ENCODE measurements around the gene POLE3.
"Not testable (repeated sequence)": the region's sequence is repeated elsewhere in the genome, so short reads cannot be mapped to it uniquely, and the experiment has no call there.

The POLE3 gene, protein sequence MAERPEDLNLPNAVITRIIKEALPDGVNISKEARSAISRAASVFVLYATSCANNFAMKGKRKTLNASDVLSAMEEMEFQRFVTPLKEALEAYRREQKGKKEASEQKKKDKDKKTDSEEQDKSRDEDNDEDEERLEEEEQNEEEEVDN

GRCh38 chr9:113410207-113410864 is at the start of gene POLE3, which contains the start of gene C9orf43:
Gene POLE3, minus strand, starts transcription at chr9:113410675. Its CDS starts 382 bp downstream, at chr9:113410293.
Gene C9orf43, plus strand, starts transcription at chr9:113410747. Its CDS starts 2,747 bp downstream, at chr9:113413494.
- DNase-seq: peak; percentile 97 to 99 (median 98)

DNA sequence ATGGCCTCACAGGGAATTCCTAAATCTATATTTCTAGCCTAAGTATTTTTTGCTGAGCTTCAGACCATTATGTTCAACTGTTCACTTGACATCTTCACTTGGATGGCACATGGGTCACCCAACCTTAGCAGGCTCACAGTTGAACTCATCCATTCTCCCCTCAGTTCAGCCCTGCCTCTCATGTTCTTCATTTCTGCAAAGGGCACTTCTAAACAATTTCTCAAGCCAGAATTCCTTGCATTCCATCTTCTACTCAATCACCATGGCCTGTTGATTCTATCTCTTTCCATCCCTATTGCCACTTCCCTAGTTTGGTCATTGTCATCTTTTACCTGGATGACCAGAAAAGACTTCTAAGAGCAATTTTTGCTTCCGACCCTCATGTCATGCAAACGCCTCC is 45.8 kb upstream of the POLE3 start:
- DNase-seq: no peak

DNA sequence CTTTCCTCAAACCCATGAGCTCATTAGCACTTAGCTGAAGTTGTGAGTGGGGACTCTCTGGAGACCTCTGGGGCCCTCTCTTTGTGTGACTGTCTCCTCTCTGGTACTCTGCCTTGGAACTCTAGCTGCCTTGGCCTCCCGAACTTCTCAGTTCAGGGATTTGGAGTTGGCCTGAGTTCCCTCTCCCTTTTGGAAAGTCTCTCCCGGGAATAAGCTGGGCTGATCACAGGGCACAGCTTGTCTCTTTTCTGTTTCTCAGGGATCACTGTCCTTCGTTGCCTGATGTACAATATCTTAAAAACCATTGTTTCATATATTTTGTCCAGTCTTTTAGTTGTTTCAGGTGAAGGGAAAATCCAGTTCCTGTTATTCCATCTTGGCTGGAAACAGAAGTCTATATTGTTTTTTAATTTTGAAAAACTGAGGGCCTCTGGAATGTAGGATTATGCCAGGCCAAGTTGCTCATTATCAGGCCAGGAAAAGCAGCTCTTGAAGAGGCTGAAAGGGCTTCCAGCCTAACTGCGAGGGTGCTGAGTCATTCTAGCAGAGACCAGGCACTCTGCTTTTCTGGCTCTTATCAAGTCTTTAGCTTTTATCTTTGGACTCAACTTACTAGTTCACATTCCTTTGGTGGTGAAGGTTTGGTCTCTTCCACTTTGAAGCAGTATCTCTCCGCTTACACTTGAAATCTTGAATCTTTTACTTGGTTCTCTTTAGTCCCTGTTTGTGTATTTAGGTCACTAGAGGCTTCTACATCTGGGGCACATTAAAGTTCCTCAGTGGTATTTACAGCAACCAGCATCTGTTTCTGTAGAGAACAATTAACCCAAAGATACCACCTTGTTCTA is 44.7 kb upstream of the POLE3 start:
- peak; percentile 43 to 46 (median 44) for DNase-seq

- DNase-seq: no peak
Observed at GRCh38 chr9:113452113-113452605, 41.7 kb upstream of the POLE3 start.

- peak in 2 of 3 donors; percentile 22 to 29 for DNase-seq
Observed at GRCh38 chr9:113449376-113449775, 38.9 kb upstream of the POLE3 start.

DNA sequence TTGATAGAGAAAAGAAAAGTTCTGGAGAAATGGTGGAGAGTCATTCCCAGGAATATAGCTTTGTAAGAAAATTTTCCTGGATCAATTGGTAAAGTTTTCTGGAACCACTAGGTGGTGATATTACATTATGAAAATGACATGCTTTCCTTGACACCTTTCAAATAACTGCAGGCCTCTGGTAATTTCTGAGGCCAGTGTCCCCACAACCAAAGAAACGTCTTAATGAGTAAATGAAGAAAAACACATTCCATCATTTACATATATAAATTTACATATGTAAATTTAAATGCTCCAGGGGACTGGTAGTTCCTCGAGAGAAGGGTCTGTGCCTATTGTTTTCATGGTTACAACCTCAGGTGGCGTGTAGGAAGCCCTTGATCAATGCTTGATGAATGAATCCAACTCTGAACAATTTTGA is 35.9 kb upstream of the POLE3 start:
- DNase-seq: peak; percentile 50 to 76 (median 68)

DNA sequence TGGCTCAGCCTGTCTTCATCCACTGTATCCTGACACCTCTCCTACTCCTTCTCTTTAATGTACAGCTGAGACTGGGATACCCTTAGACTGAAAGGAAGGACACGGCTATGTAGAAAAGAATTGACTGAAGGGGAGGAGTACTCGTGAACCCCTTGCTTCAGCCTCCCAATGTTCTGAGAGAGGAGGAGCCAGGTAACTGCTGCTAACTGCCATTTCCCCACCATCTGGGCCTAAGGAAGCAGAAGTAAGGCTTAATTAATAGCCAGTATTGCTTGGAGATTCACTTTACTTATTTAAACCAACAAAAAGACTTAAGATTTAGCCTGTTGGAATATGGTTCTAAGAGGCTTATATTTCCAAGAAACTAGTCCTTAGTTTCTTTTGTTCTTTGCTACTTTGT is 34.3 kb upstream of the POLE3 start:
- no peak for DNase-seq

GRCh38 chr9:113437716-113438115 is 27.2 kb upstream of the POLE3 start:
- not testable (repeated sequence) for DNase-seq

DNA sequence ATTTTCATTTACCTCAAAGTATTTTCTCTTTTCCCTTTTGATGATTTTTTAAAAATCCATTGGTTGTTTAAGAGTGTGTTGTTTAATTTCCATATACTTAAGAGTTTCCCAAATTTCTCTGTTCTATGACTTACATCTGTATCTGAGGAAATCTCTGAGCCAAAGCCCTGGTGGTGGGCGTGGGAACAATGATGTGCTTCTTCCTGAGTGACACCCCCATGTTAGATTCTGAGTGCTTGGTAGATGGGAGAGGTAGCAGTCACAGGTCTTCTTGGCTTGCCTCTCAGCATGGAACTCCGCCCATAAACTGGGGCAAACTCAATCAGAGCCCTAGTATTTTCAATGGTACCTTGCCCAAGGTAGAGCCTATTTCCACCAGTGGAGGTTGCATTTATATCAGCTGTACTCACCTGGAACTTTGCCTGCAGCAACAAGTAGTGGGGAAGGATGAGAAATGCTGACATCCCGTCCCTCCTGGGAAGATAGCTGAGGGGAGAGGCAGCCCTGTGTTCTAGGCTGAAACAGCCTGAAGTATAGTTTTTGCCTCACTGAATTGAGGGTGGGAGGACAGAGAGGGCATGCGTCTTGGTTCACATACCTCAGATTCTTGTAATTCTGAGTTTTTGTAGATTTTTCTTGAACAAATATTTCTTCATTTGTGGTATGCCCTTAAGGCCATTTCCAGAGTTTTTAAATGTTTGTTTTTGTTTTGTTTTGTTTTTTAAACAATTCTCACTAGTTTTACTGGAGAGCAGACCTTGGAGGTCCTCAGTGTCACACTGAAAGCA is 26.4 kb upstream of the POLE3 start:
- peak; percentile 74 to 85 (median 85) for DNase-seq

GRCh38 chr9:113431191-113431590 is 20.7 kb upstream of the POLE3 start:
- no peak for DNase-seq

DNA sequence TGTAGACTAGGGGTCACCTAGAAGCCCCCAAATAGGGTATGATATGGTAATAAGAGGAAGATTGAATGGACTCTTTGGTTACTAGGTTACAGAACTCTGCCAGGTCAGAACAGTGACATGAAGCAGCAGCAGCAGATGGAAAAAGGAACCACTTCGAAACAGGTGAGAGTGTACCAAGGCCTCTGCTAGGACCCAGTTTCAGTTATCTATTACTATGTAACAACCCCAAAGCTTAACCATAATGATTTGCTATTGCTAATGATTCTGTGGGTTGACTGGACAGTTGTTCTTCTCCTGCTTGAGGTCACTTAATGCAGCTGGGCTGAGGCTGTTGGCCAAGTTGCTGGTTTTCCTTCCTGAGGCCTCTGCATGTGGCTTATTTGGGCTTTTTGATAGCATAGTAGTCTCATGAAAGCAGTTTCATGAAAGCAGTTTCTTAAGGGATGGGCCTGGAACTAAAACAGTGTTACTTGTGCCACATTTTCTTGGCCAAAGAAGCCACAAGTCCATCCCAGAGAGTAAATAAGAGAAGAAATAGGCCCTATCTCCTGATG is 17.7 kb upstream of the POLE3 start:
- no peak for DNase-seq

DNA sequence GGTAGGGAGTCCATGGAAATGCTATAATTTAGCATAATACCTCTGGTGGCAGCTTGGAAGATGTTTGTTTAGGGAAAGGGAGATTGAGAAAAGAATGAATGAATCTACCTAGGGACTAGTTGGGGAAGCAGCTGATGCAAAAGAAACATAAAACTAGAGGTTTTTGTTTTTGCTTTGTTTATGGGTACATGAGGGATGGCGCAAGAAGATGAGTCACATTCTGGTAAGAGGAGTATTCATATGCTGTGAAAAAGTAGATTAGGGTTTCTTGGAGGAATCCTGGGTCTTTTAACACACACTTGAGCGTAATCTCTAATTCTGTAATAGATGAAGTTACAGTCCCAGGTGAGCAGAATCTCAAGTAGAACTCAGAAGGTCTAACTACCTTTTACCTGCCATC is 17.2 kb upstream of the POLE3 start:
- DNase-seq: peak; percentile 54 to 71 (median 70)

- DNase-seq: no peak
Observed at GRCh38 chr9:113426701-113427100, 16.2 kb upstream of the POLE3 start.

DNA sequence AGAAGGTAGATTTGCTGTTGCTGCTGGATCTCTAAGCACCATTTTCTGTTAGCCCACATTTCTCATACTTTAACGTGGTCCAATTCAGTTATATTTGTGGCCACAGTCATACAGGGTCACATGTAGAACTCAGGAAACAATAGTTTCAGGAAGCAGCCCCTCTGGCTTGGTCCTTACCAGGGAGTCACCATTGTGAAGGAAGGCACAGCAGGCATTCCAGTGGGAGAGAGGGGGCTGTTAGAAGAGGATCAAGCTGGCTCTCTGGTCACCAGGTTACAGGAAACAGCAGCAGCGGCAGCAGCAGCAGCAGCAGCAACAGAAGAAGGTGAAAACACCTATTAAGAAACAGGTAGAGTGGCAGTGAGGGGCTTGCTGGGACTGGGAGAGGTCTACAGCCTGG is 14.6 kb upstream of the POLE3 start:
- no peak for DNase-seq

- DNase-seq: no peak
Observed at GRCh38 chr9:113421726-113422125, 11.3 kb upstream of the POLE3 start.

GRCh38 chr9:113417370-113417769 is 6.9 kb upstream of the POLE3 start:
- peak; percentile 28 to 47 (median 34) for DNase-seq

GRCh38 chr9:113416149-113416721 is 5.8 kb upstream of the POLE3 start:
- peak; percentile 59 to 69 (median 69) for DNase-seq

GRCh38 chr9:113409883-113410206 is 630 bp downstream of the POLE3 start:
- DNase-seq: no peak

GRCh38 chr9:113409481-113409880 is 994 bp downstream of the POLE3 start:
- no peak for DNase-seq

DNA sequence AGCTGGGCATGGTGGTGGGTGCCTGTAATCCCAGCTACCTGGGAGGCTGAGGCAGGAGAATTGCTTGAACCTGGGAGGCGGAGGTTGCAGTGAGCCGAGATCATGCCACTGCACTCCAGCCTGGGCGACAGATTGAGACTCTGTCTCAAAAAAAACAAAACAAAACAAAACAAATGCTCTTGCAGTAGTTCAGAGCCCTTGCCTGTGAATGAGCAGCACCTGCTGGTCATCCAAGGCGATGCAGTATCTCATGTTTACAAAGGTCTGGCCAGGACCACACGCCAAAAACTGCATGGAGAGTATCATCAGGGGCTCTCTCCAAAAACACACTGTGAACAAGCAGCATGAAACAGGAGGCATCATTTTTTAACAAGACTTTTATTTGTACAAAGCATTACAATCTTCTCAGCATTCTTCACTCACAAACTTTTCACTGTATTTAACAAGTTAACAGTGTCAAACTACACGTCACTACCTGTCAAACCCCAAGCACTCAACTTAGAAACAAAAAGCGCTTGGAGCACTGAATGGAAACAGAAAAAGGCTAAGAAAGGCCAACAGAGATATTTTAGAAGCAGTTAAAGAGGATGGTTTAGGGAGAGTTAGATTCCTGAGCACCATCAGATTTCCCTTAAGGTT is 3.5 kb downstream of the POLE3 start:
- peak; percentile 74 to 76 (median 74) for DNase-seq

DNA sequence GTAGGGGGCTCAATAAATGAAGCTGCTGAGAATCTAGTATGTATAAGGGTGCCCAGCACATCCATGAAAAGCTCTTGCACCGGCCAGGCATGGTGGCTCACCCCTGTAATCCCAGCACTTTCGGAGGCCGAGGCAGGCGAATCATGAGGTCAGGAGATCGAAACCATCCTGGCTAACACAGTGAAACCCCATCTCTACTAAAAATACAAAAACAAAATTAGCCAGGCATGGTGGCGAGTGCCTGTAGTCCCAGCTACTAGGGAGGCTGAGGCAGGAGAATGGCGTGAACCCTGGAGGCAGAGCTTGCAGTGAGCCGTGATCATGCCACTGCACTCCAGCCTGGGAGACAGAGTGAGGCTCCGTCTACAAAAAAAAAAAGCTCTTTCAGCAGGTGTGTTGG is 4.1 kb downstream of the POLE3 start:
- not testable (repeated sequence) for DNase-seq

DNA sequence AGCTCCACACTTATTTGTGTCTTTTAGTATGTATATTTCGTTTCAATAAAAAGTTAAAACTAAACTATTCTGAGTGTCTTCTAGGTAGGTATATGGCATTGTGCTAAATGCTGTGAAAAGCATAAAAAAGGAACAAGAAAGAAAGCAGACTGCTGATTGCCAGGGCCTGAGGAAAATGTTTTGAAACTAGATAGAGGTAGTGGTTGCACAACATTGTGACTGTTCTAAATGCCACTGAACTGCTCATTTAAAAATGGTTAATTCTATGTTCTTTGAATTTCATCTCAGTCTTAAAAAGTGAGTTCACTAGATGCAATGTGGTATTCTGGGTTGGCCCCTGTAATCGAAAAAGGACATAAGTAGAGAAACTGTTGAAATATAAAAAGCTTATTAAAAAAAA is 6.8 kb downstream of the POLE3 start:
- DNase-seq: peak; percentile 48 to 76 (median 70)

Data from suppressor macrophage treated with lipopolysaccharide for 1 hour (primary cell).